HepG2 (cell line): ENCODE data around the gene EGFL8. TPM values are rescaled to one million over a fixed set of nuclear protein-coding genes. Genes with fewer than 3 reads are reported as not detected.

Source experiments
- ATAC-seq: fragments of 200-7000 bp; cut with Tn5 transposase; 3 replicates; pipeline ENCODE4 v1.9.1; 2020; ENCODE audit warnings: mild to moderate bottlenecking, moderate library complexity
- BruUV-seq: library from RNA; stranded (reverse); fragments of 400-500 nt; replicated peaks from 2 replicates; lab custom pipeline; 2021; lab: Mats Ljungman, UMichigan
- CTCF ChIA-PET: fragments of 300-600 bp; formaldehyde crosslinking; extraction: SDS; loops from one replicate; lab custom pipeline; 2021; ENCODE audit warnings: low total read pairs, inconsistent platforms, low intra/inter-chr PET ratio; lab: Yijun Ruan, JAX
- POLR2A ChIA-PET: fragments of 350-600 bp; sonication (Branson Sonifier 250); formaldehyde crosslinking; loops from one replicate; lab custom pipeline; 2020; ENCODE audit warnings: antibody characterized with exemption, inconsistent platforms; lab: Yijun Ruan, JAX
- DNase-seq: peaks from one replicate; pipeline ENCODE4 v3.0.0-alpha.2; 2015; ENCODE audit warnings: low spot score
- FAIRE-seq: peaks from 3 replicates; lab custom pipeline; 2011; peaks lifted over from hg19 to GRCh38; lab: Jason Lieb, UNC
- H2AFZ ChIP-seq: one replicate; pipeline ENCODE4 v1.6.1; 2011; ENCODE audit warnings: low read length, inconsistent platforms
- H3K27ac ChIP-seq: fragments of 300-600 bp; 3 replicates; pipeline ENCODE4 v1.8.0; 2011; ENCODE audit warnings: mixed run types, mild to moderate bottlenecking, mixed read lengths, low read length, inconsistent platforms; ENCODE audit not compliant: insufficient read depth; ENCODE audit errors: extremely low read length
- H3K27me3 ChIP-seq, 2 experiments: fragments of 200-600 bp in 1 of 2; 2 replicates in 1 of 2; 3 replicates in 1 of 2; pipeline versions ENCODE4 v1.6.0 to v1.8.0; 2011; ENCODE audit warnings: low read length in 2 of 2, mild to moderate bottlenecking in 2 of 2, moderate library complexity in 2 of 2, inconsistent platforms in 1 of 2; ENCODE audit not compliant: insufficient read depth in 2 of 2, control insufficient read depth in 1 of 2
- H3K36me3 ChIP-seq, 2 experiments: fragments of 200-600 bp in 1 of 2; replicated peaks in 1 of 2; 2 replicates in 1 of 2; 3 replicates in 1 of 2; pipeline versions ENCODE4 v1.5.1 to v1.8.0; 2011; ENCODE audit warnings: low read length in 2 of 2, inconsistent platforms in 1 of 2; ENCODE audit not compliant: insufficient read depth in 2 of 2, control insufficient read depth in 1 of 2
- H3K4me1 ChIP-seq: 2 replicates; pipeline ENCODE4 v1.5.1; 2012; ENCODE audit warnings: low read length, inconsistent platforms; ENCODE audit not compliant: insufficient read depth
- H3K4me2 ChIP-seq: 2 replicates; pipeline ENCODE4 v1.6.0; 2011; ENCODE audit warnings: low read depth, low read length, inconsistent platforms
- H3K4me3 ChIP-seq, 3 experiments: fragments of 200-600 bp in 1 of 3; sonication (generic), shearing (Covaris generic) in 1 of 3; replicated peaks in 1 of 3; 2 replicates each; pipeline ENCODE4 v1.5.1; 2011 to 2016; ENCODE audit warnings: low read length in 3 of 3, inconsistent platforms in 2 of 3, low read depth in 2 of 3, mild to moderate bottlenecking in 2 of 3, control low read depth in 1 of 3, mixed read lengths in 1 of 3; ENCODE audit not compliant: insufficient read depth in 1 of 3
- H3K79me2 ChIP-seq: one replicate; pipeline ENCODE4 v1.6.1; 2011; ENCODE audit warnings: low read length, inconsistent platforms; ENCODE audit not compliant: insufficient read depth
- H3K9ac ChIP-seq: 2 replicates; pipeline ENCODE4 v1.6.0; 2011; ENCODE audit warnings: mild to moderate bottlenecking, low read depth, low read length, inconsistent platforms; ENCODE audit not compliant: insufficient read depth
- H3K9me3 ChIP-seq: 2 replicates; pipeline ENCODE4 v1.5.1; 2012; ENCODE audit warnings: mild to moderate bottlenecking, low read length
- H4K20me1 ChIP-seq: 2 replicates; pipeline ENCODE4 v1.6.0; 2011; ENCODE audit warnings: inconsistent platforms, mild to moderate bottlenecking, low read length, moderate library complexity; ENCODE audit not compliant: insufficient read depth
- ARNT2 ChIP-seq: sonication (generic); formaldehyde crosslinking; IDR thresholded peaks from 2 replicates; pipeline ENCODE4 v1.8.0; 2022; ENCODE audit warnings: mild to moderate bottlenecking, low read depth, missing genetic modification reagents, moderate library complexity
- CREB1 ChIP-seq, 2 experiments: fragments of 450-650 bp in 1 of 2; IDR thresholded peaks; 2 replicates each; pipeline ENCODE4 v1.6.1; 2016 to 2017; ENCODE audit warnings: control low read depth in 1 of 2, mild to moderate bottlenecking in 1 of 2, missing compliant biosample characterization in 1 of 2, missing genetic modification characterization in 1 of 2
- ESRRA ChIP-seq: sonication (generic); formaldehyde crosslinking; IDR thresholded peaks from 2 replicates; pipeline ENCODE4 v1.5.1; 2020; ENCODE audit warnings: mild to moderate bottlenecking, low read depth, missing genetic modification reagents
- KLF11 ChIP-seq: IDR thresholded peaks from 2 replicates; pipeline ENCODE4 v1.6.1; 2016; ENCODE audit warnings: missing compliant biosample characterization
- MED13 ChIP-seq: sonication (generic); formaldehyde crosslinking; IDR thresholded peaks from 2 replicates; pipeline ENCODE4 v1.5.0; 2020; ENCODE audit warnings: missing genetic modification reagents
- SRY ChIP-seq: sonication (generic); formaldehyde crosslinking; IDR thresholded peaks from 2 replicates; pipeline ENCODE4 v1.8.0; 2022; ENCODE audit warnings: mild to moderate bottlenecking, missing genetic modification reagents
- ZNF292 ChIP-seq: sonication (generic); formaldehyde crosslinking; IDR thresholded peaks from 2 replicates; pipeline ENCODE4 v1.8.1; 2022; ENCODE audit warnings: mild to moderate bottlenecking, low read depth, missing genetic modification reagents, borderline replicate concordance
- ZNF432 ChIP-seq: sonication (generic); formaldehyde crosslinking; IDR thresholded peaks from 2 replicates; pipeline ENCODE4 v1.5.0; 2020; ENCODE audit warnings: missing genetic modification reagents, mild to moderate bottlenecking, borderline replicate concordance
- ZNF709 ChIP-seq: sonication (generic); formaldehyde crosslinking; IDR thresholded peaks from 2 replicates; pipeline ENCODE4 v1.5.0; 2020; ENCODE audit warnings: mild to moderate bottlenecking, missing genetic modification reagents
- ZNF766 ChIP-seq: sonication (generic); formaldehyde crosslinking; IDR thresholded peaks from 2 replicates; pipeline ENCODE4 v1.5.0; 2020; ENCODE audit warnings: missing genetic modification reagents, borderline replicate concordance
- WGBS: methylation state at CpG from one replicate; pipeline ENCODE4 v1.1.6; 2017; ENCODE audit warnings: low lambda C conversion rate; 5-methylcytosine and 5-hydroxymethylcytosine counted together
- in situ Hi-C: cut with HindIII; loops from 2 replicates; pipeline ENCODE4 v1.10.0; 2017; ENCODE audit warnings: low pct_unique_long_range_greater_than_20kb; ENCODE audit not compliant: extremely low pct_ligation_motif_present
- intact Hi-C: fragments of 100-400 bp; cut with micrococcal nuclease; formaldehyde crosslinking; loops from one replicate; pipeline ENCODE4 v1.10.0; 2022; ENCODE audit not compliant: unreplicated experiment
- polyA plus RNA-seq, 8 experiments: library from polyadenylated mRNA; depleted of rRNA in 3 of 8; stranded (reverse) in 7 of 8; unstranded in 1 of 8; fragments of >200 nt; fragmentation: Illumina TruSeq in 4 of 8; extraction: Trizol in 4 of 8; gene quantifications; 2 replicates each; pipeline versions ENCODE4 v1.2.1 to v1.2.3, GENCODE V29; 2011 to 2016; ENCODE audit warnings: low read depth in 4 of 8, missing spikeins in 1 of 8, mixed read lengths in 1 of 8; ENCODE audit not compliant: insufficient read depth in 1 of 8
- total RNA-seq, 5 experiments: library from RNA; depleted of rRNA; stranded (reverse); fragments of >200 nt; fragmentation: Illumina TruSeq; extraction: Trizol; gene quantifications; 2 replicates each; pipeline ENCODE4 v1.2.3, GENCODE V29; 2016; ENCODE audit warnings: low read depth in 1 of 5
- TF ChIP-seq, protein P1 (sequence below): sonication (generic); formaldehyde crosslinking; IDR thresholded peaks from 2 replicates; pipeline ENCODE4 v1.8.0; 2022; ENCODE audit warnings: mild to moderate bottlenecking, missing genetic modification reagents, moderate library complexity
- TF ChIP-seq, protein P2 (sequence below): sonication (generic); formaldehyde crosslinking; IDR thresholded peaks from 2 replicates; pipeline ENCODE4 v1.9.0; 2021; ENCODE audit warnings: missing genetic modification reagents, borderline replicate concordance

Gene EGFL8
- total and polyA plus RNA-seq, 2 of the 13 experiments (the other 11 are each of a cell fraction or from before 2014, with no cell fraction given) = 10.0 to 11.5 TPM

DNA sequence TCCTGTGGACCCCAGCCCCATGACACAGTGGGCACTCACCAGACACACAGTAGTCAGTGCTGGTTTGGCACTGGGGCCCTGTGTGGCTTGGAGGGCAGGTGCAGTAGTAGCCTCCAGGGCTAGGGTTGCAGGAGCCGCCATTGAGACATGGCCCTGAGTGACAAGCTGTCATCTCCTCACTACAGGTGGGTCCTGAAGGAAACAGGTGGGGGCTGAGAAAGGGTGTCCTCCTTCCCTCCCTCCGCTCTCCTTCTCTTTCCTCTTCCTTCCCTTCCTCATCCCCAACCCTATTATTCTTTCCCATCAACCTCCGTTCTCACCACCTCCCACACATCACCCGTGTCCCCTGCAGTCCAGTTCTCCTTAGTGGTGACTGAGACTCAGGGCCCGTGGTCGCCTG, 49.3 kb downstream of the EGFL8 start:
- ChIA-PET CTCF (no interaction called here), POLR2A (no interaction called here)
- intact Hi-C loops (no loop called here), in situ Hi-C loops (no loop called here)
- Histone ChIP-seq H3K4me1 (peaks cover 24% of the 10 kb centered on the region), H4K20me1 (no peaks in the 10 kb centered on the region), H3K36me3 (no peaks in the 10 kb centered on the region), H3K27ac (no peak overlapping the region), H3K79me2 (no peaks in the 10 kb centered on the region), H3K9ac (no peak overlapping the region), H3K27me3 (peaks cover 10 to 37% of the 10 kb centered on the region in 2 experiments; a peak in 4 of 5 replicates), H3K9me3 (no peaks in the 10 kb centered on the region), H3K4me2 (no peak overlapping the region), H3K4me3 (no peak overlapping the region), H2AFZ (no peak overlapping the region)
- no peak for TF ChIP-seq ESRRA (CRISPR knock-in tag)
- TF ChIP-seq, protein P1, sequence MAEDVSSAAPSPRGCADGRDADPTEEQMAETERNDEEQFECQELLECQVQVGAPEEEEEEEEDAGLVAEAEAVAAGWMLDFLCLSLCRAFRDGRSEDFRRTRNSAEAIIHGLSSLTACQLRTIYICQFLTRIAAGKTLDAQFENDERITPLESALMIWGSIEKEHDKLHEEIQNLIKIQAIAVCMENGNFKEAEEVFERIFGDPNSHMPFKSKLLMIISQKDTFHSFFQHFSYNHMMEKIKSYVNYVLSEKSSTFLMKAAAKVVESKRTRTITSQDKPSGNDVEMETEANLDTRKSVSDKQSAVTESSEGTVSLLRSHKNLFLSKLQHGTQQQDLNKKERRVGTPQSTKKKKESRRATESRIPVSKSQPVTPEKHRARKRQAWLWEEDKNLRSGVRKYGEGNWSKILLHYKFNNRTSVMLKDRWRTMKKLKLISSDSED (CRISPR knock-in tag) = no peak
- BruUV-seq = no TSS peak
- DNase-seq (no peak), FAIRE-seq (no peak), ATAC-seq (no peak)
- WGBS = 26% methylated on average over 6 of the region's 6 CpGs

DNA sequence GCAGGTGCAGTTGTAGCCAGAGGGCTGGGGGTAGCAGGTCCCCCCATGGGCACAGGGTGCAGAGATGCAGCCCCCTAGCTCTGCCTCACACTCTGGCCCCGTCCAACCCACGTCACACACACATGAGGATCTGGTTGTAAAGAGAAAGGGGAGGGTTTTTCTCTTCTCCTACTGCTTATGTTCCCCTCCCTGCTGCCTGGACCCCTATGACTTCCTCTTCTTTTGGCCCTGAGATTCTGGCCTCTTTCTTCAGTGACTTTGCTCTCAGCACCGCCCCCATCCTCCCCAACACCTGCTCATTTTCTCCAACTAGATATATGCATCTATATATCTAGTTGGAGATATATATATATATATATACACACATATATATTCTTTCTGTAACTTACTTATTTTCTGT, 49.7 kb downstream of the EGFL8 start:
- in situ Hi-C loops = no loop called here
- whole genome bisulfite sequencing = 16% methylated on average over 3 of the region's 3 CpGs
- TF ChIP-seq ZNF432 (CRISPR knock-in tag) (no peak), ZNF766 (CRISPR knock-in tag) (no peak), MED13 (CRISPR knock-in tag) (no peak), ZNF292 (no peak), ARNT2 (CRISPR knock-in tag) (no peak), CREB1 (IDR thresholded peaks at IDR 0.05) (no peak), CREB1 (CRISPR knock-in tag; IDR thresholded peaks at IDR 0.05) (no peak), SRY (CRISPR knock-in tag) (no peak), KLF11 (CRISPR knock-in tag) (no peak), ZNF709 (no peak)
- TF ChIP-seq, protein P2, sequence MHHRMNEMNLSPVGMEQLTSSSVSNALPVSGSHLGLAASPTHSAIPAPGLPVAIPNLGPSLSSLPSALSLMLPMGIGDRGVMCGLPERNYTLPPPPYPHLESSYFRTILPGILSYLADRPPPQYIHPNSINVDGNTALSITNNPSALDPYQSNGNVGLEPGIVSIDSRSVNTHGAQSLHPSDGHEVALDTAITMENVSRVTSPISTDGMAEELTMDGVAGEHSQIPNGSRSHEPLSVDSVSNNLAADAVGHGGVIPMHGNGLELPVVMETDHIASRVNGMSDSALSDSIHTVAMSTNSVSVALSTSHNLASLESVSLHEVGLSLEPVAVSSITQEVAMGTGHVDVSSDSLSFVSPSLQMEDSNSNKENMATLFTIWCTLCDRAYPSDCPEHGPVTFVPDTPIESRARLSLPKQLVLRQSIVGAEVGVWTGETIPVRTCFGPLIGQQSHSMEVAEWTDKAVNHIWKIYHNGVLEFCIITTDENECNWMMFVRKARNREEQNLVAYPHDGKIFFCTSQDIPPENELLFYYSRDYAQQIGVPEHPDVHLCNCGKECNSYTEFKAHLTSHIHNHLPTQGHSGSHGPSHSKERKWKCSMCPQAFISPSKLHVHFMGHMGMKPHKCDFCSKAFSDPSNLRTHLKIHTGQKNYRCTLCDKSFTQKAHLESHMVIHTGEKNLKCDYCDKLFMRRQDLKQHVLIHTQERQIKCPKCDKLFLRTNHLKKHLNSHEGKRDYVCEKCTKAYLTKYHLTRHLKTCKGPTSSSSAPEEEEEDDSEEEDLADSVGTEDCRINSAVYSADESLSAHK (CRISPR knock-in tag) = no peak

More for the DNA sequence above, 49.7 kb downstream of the EGFL8 start:
- ChIA-PET CTCF (no interaction called here), POLR2A (no interaction called here)
- H3K27me3 ChIP-seq = peaks cover 13 to 42% of the 10 kb centered on the region in 2 experiments; a peak in 4 of 5 replicates
- peaks cover 19% of the 10 kb centered on the region for H3K4me1 ChIP-seq
- H4K20me1 ChIP-seq = no peaks in the 10 kb centered on the region
- no peaks in the 10 kb centered on the region for H3K9me3 ChIP-seq
- no TSS peak for BruUV-seq
- no peak overlapping the region for H3K9ac ChIP-seq
- no peak overlapping the region for H3K4me3 ChIP-seq
- FAIRE-seq = no peak
- H3K79me2 ChIP-seq = no peaks in the 10 kb centered on the region
- DNase-seq = no peak
- H3K4me2 ChIP-seq = no peak overlapping the region
- intact Hi-C loops = no loop called here
- no peak for ATAC-seq
- no peaks in the 10 kb centered on the region for H3K36me3 ChIP-seq
- no peak overlapping the region for H3K27ac ChIP-seq
- no peak overlapping the region for H2AFZ ChIP-seq
